ENCODE results near the gene OSBPL8. TPM values are rescaled to one million over a fixed set of nuclear protein-coding genes. Genes with fewer than 3 reads are reported as not detected.

The OSBPL8 gene
- total RNA-seq, 1 experiment from 2014 or later = 32.5 TPM

- DNase-seq (ENCODE audit: low read depth) = no peak
These were observed 4.3 kb downstream of the OSBPL8 start for GRCh38 chr12:76555231-76555767.

- no peak for DNase-seq (ENCODE audit: low read depth)
These were observed 5.0 kb downstream of the OSBPL8 start for GRCh38 chr12:76554405-76555230.

- DNase-seq (ENCODE audit: low read depth) = no peak
These were observed 7.1 kb downstream of the OSBPL8 start for GRCh38 chr12:76552343-76552938.

GRCh38 chr12:76551482-76551888, 8.1 kb downstream of the OSBPL8 start:
- DNase-seq (ENCODE audit: low read depth) = no peak

- no peak for DNase-seq (ENCODE audit: low read depth)
These were observed 10.4 kb downstream of the OSBPL8 start for GRCh38 chr12:76549131-76549530.

- DNase-seq (ENCODE audit: low read depth) = no peak
These were observed 11.2 kb downstream of the OSBPL8 start for GRCh38 chr12:76548222-76548837.

- DNase-seq (ENCODE audit: low read depth) = no peak
These were observed 12.0 kb downstream of the OSBPL8 start for GRCh38 chr12:76547526-76547925.

- no peak for DNase-seq (ENCODE audit: low read depth)
These were observed 12.7 kb downstream of the OSBPL8 start for GRCh38 chr12:76546889-76547288.

- no peak for DNase-seq (ENCODE audit: low read depth)
These were observed 14.1 kb downstream of the OSBPL8 start for GRCh38 chr12:76545486-76545885.

GRCh38 chr12:76544601-76545261, 14.8 kb downstream of the OSBPL8 start:
- DNase-seq (ENCODE audit: low read depth) = no peak

- DNase-seq (ENCODE audit: low read depth) = no peak
These were observed 15.7 kb downstream of the OSBPL8 start for GRCh38 chr12:76543813-76544347.

GRCh38 chr12:76542908-76543307, 16.7 kb downstream of the OSBPL8 start:
- no peak for DNase-seq (ENCODE audit: low read depth)

- DNase-seq (ENCODE audit: low read depth) = no peak
These were observed 19.8 kb downstream of the OSBPL8 start for GRCh38 chr12:76539727-76540126.

GRCh38 chr12:76537923-76538322, 21.6 kb downstream of the OSBPL8 start:
- no peak for DNase-seq (ENCODE audit: low read depth)

- DNase-seq (ENCODE audit: low read depth) = no peak
These were observed 23.0 kb downstream of the OSBPL8 start for GRCh38 chr12:76536546-76536945.

GRCh38 chr12:76535170-76535569, 24.4 kb downstream of the OSBPL8 start:
- no peak for DNase-seq (ENCODE audit: low read depth)

GRCh38 chr12:76533331-76533730, 26.2 kb downstream of the OSBPL8 start:
- DNase-seq (ENCODE audit: low read depth) = no peak

- DNase-seq (ENCODE audit: low read depth) = no peak
These were observed 27.1 kb downstream of the OSBPL8 start for GRCh38 chr12:76532520-76532919.

GRCh38 chr12:76531056-76531455, 28.5 kb downstream of the OSBPL8 start:
- no peak for DNase-seq (ENCODE audit: low read depth)

- DNase-seq (ENCODE audit: low read depth) = no peak
These were observed 29.1 kb downstream of the OSBPL8 start for GRCh38 chr12:76530516-76530915.

GRCh38 chr12:76529226-76529918, 30.2 kb downstream of the OSBPL8 start:
- no peak for DNase-seq (ENCODE audit: low read depth)
